GM19238 (cell line): ENCODE measurements around the gene RHOF.
A peak's percentile ranks its signal among the peaks of the same experiment; 100 is the strongest.

Experiments used
- DNase-seq: peaks from one replicate; pipeline ENCODE4 v3.0.0; 2011; ENCODE audit warnings: low spot score; ENCODE audit not compliant: insufficient read length

The RHOF gene

GRCh38 chr12:121805171-121806008 lies 11.9 kb upstream of the RHOF start:
- DNase-seq = no peak

GRCh38 chr12:121804417-121805111 lies 11.1 kb upstream of the RHOF start:
- no peak for DNase-seq

GRCh38 chr12:121803861-121804416 lies 10.5 kb upstream of the RHOF start, which contains the start of gene SETD1B:
Gene SETD1B, plus strand, starts transcription at chr12:121804009. Its CDS starts 729 bp downstream, at chr12:121804738.
- no peak for DNase-seq

- DNase-seq = peak; percentile 91
Observed at GRCh38 chr12:121802843-121803698, 9.6 kb upstream of the RHOF start.

GRCh38 chr12:121802485-121802842 lies 9.0 kb upstream of the RHOF start:
- DNase-seq = no peak

GRCh38 chr12:121801595-121802484 lies 8.4 kb upstream of the RHOF start:
- no peak for DNase-seq

GRCh38 chr12:121800694-121801594 lies 7.5 kb upstream of the RHOF start:
- no peak for DNase-seq

GRCh38 chr12:121799842-121800693 lies 6.6 kb upstream of the RHOF start:
- peak; percentile 80 for DNase-seq

GRCh38 chr12:121799156-121799841 lies 5.8 kb upstream of the RHOF start:
- peak; percentile 63 for DNase-seq

GRCh38 chr12:121798787-121799155 lies 5.3 kb upstream of the RHOF start:
- no peak for DNase-seq

GRCh38 chr12:121797937-121798786 lies 4.7 kb upstream of the RHOF start:
- no peak for DNase-seq

- DNase-seq = no peak
Observed at GRCh38 chr12:121796855-121797751, 3.6 kb upstream of the RHOF start.

- peak; percentile 82 for DNase-seq
Observed at GRCh38 chr12:121795034-121795968, 1.8 kb upstream of the RHOF start.

- DNase-seq = no peak
Observed at GRCh38 chr12:121794534-121795033, 1.1 kb upstream of the RHOF start.
